HEK293 (cell line): ENCODE results near the gene COL9A3.

Source experiments
- CTCF ChIA-PET: fragments of 350-600 bp; formaldehyde crosslinking; extraction: SDS; loops from one replicate; lab custom pipeline; 2021; ENCODE audit warnings: antibody characterized with exemption; lab: Yijun Ruan, JAX
- POLR2A ChIA-PET: fragments of 300-600 bp; formaldehyde crosslinking; extraction: SDS; loops from one replicate; lab custom pipeline; 2020; ENCODE audit warnings: antibody characterized with exemption, inconsistent platforms; lab: Yijun Ruan, JAX
- H3K27ac ChIP-seq: fragments of 200-500 bp; sonication (Bioruptor generic); 2 replicates; pipeline ENCODE4 v1.5.1; 2014; ENCODE audit warnings: low read depth, low read length, control low read depth, inconsistent platforms; ENCODE audit errors: extremely low read depth
- H3K36me3 ChIP-seq, 2 experiments: fragments of 200-500 bp in 1 of 2; sonication (Bioruptor generic) in 1 of 2; 1 replicate in 1 of 2; 2 replicates in 1 of 2; pipeline ENCODE4 v1.5.1; 2014 to 2017; ENCODE audit warnings: inconsistent platforms in 2 of 2, low read length in 2 of 2; ENCODE audit not compliant: control insufficient read depth in 2 of 2, insufficient read depth in 1 of 2
- H3K4me1 ChIP-seq: fragments of 200-500 bp; sonication (Bioruptor generic); 2 replicates; pipeline ENCODE4 v1.5.1; 2014; ENCODE audit warnings: mild to moderate bottlenecking, low read length, inconsistent platforms; ENCODE audit not compliant: control insufficient read depth, insufficient read depth
- H3K4me3 ChIP-seq: 2 replicates; pipeline ENCODE4 v1.5.1; 2011; ENCODE audit warnings: low read depth, mild to moderate bottlenecking, control low read depth, low read length, moderate library complexity
- H3K9me3 ChIP-seq: fragments of 200-500 bp; sonication (Bioruptor generic); 2 replicates; pipeline ENCODE4 v1.5.1; 2014; ENCODE audit warnings: low read depth, low read length, inconsistent platforms; ENCODE audit not compliant: control insufficient read depth, insufficient read depth
- EGR2 ChIP-seq: fragments of 450-650 bp; formaldehyde crosslinking; IDR thresholded peaks from 2 replicates; pipeline ENCODE4 v1.5.1; 2016; ENCODE audit warnings: low read depth, missing biosample characterization, missing genetic modification characterization
- KLF8 ChIP-seq: fragments of 450-650 bp; formaldehyde crosslinking; IDR thresholded peaks from 2 replicates; pipeline ENCODE4 v1.5.1; 2016; ENCODE audit warnings: missing biosample characterization, missing genetic modification characterization
- KLF9 ChIP-seq: fragments of 450-650 bp; formaldehyde crosslinking; IDR thresholded peaks from 2 replicates; pipeline ENCODE4 v1.5.1; 2016; ENCODE audit warnings: missing biosample characterization, missing genetic modification characterization, low read depth
- TCF7L2 ChIP-seq: IDR thresholded peaks from 2 replicates; pipeline ENCODE4 v1.6.1; 2011; ENCODE audit warnings: low read depth, mild to moderate bottlenecking, inconsistent platforms, low read length, moderate library complexity, borderline replicate concordance
- YY2 ChIP-seq: fragments of 450-650 bp; formaldehyde crosslinking; IDR thresholded peaks from 2 replicates; pipeline ENCODE4 v1.5.1; 2016; ENCODE audit warnings: missing biosample characterization, missing genetic modification characterization
- ZBTB26 ChIP-seq: fragments of 450-650 bp; formaldehyde crosslinking; optimal IDR thresholded peaks from 2 replicates; pipeline ENCODE3; 2016; ENCODE audit warnings: missing biosample characterization, mild to moderate bottlenecking, missing genetic modification characterization
- ZBTB49 ChIP-seq: fragments of 450-650 bp; formaldehyde crosslinking; IDR thresholded peaks from 2 replicates; pipeline ENCODE4 v1.5.1; 2016; ENCODE audit warnings: missing biosample characterization, missing genetic modification characterization, low read depth
- ZBTB7A ChIP-seq: fragments of 450-650 bp; formaldehyde crosslinking; IDR thresholded peaks from 2 replicates; pipeline ENCODE4 v1.5.1; 2016; ENCODE audit warnings: low read depth, missing biosample characterization, missing genetic modification characterization
- ZNF112 ChIP-seq: fragments of 450-650 bp; formaldehyde crosslinking; IDR thresholded peaks from 2 replicates; pipeline ENCODE4 v1.5.0; 2017; ENCODE audit warnings: missing biosample characterization, missing genetic modification characterization
- ZNF138 ChIP-seq: fragments of 450-650 bp; formaldehyde crosslinking; IDR thresholded peaks from 2 replicates; pipeline ENCODE4 v1.5.1; 2016; ENCODE audit warnings: missing biosample characterization, missing genetic modification characterization, borderline replicate concordance
- ZNF146 ChIP-seq: fragments of 450-650 bp; formaldehyde crosslinking; IDR thresholded peaks from 2 replicates; pipeline ENCODE4 v1.5.1; 2016; ENCODE audit warnings: missing biosample characterization, missing genetic modification characterization
- ZNF221 ChIP-seq: fragments of 450-650 bp; formaldehyde crosslinking; IDR thresholded peaks from 2 replicates; pipeline ENCODE4 v1.5.1; 2017; ENCODE audit warnings: missing biosample characterization, missing genetic modification characterization, borderline replicate concordance
- ZNF23 ChIP-seq: fragments of 450-650 bp; formaldehyde crosslinking; IDR thresholded peaks from 2 replicates; pipeline ENCODE4 v1.5.1; 2016; ENCODE audit warnings: missing biosample characterization, missing genetic modification characterization, borderline replicate concordance
- ZNF394 ChIP-seq: fragments of 450-650 bp; formaldehyde crosslinking; IDR thresholded peaks from 2 replicates; pipeline ENCODE4 v1.5.1; 2016; ENCODE audit warnings: missing biosample characterization, missing genetic modification characterization, mild to moderate bottlenecking, moderate library complexity, borderline replicate concordance
- ZNF529 ChIP-seq: fragments of 450-650 bp; formaldehyde crosslinking; IDR thresholded peaks from 2 replicates; pipeline ENCODE4 v1.5.1; 2017; ENCODE audit warnings: missing genetic modification characterization, missing biosample characterization; ENCODE audit not compliant: insufficient replicate concordance
- ZNF548 ChIP-seq: fragments of 450-650 bp; formaldehyde crosslinking; IDR thresholded peaks from 2 replicates; pipeline ENCODE4 v1.5.1; 2016; ENCODE audit warnings: missing biosample characterization, missing genetic modification characterization
- ZNF561 ChIP-seq: fragments of 450-650 bp; IDR thresholded peaks from 2 replicates; pipeline ENCODE4 v1.5.1; 2018; ENCODE audit warnings: missing biosample characterization, missing genetic modification characterization, borderline replicate concordance
- ZNF596 ChIP-seq: fragments of 450-650 bp; IDR thresholded peaks from 2 replicates; pipeline ENCODE4 v1.5.0; 2018; ENCODE audit warnings: missing biosample characterization, mild to moderate bottlenecking, missing genetic modification characterization, moderate library complexity
- ZNF629 ChIP-seq: fragments of 450-650 bp; formaldehyde crosslinking; IDR thresholded peaks from 2 replicates; pipeline ENCODE4 v1.5.1; 2017; ENCODE audit warnings: missing biosample characterization, missing genetic modification characterization
- ZNF660 ChIP-seq: fragments of 450-650 bp; IDR thresholded peaks from 2 replicates; pipeline ENCODE4 v1.5.1; 2018; ENCODE audit warnings: missing biosample characterization, mild to moderate bottlenecking, missing genetic modification characterization
- ZNF791 ChIP-seq: fragments of 450-650 bp; formaldehyde crosslinking; IDR thresholded peaks from 2 replicates; pipeline ENCODE4 v1.5.1; 2016; ENCODE audit warnings: missing biosample characterization, missing genetic modification characterization
- ZSCAN18 ChIP-seq: fragments of 450-650 bp; formaldehyde crosslinking; IDR thresholded peaks from 2 replicates; pipeline ENCODE4 v1.5.1; 2016; ENCODE audit warnings: missing biosample characterization, missing genetic modification characterization

Gene COL9A3

GRCh38 chr20:62772103-62772611 is 44.7 kb upstream of the COL9A3 start (continued):
- TF ChIP-seq ZNF561 = no peak
- TF ChIP-seq KLF9 = no peak
- TF ChIP-seq ZNF23 (tag by site-specific recombination) = no peak
- TF ChIP-seq TCF7L2 = no peak
- TF ChIP-seq ZBTB7A = no peak

GRCh38 chr20:62772619-62772989 is 44.2 kb upstream of the COL9A3 start:
- no peak for TF ChIP-seq ZNF629 (tag by site-specific recombination)
- no peak for TF ChIP-seq KLF8
- no peak for TF ChIP-seq ZBTB49 (tag by site-specific recombination)
- TF ChIP-seq ZNF596 (tag by site-specific recombination) = no peak
- no peak for TF ChIP-seq ZBTB26
- TF ChIP-seq KLF9 = no peak
- TF ChIP-seq ZNF660 (tag by site-specific recombination) = no peak
- no peak for TF ChIP-seq ZNF138 (tag by site-specific recombination)
- TF ChIP-seq EGR2 (tag by site-specific recombination) = no peak
- TF ChIP-seq ZNF146 (tag by site-specific recombination) = no peak
- no peak for TF ChIP-seq ZNF112 (tag by site-specific recombination)
- TF ChIP-seq ZNF548 (tag by site-specific recombination) = no peak
- no peak for TF ChIP-seq YY2 (tag by site-specific recombination)
- no peak for TF ChIP-seq ZNF221 (tag by site-specific recombination)
- TF ChIP-seq ZNF529 = no peak
- no peak for TF ChIP-seq ZNF394
- no peak for TF ChIP-seq ZNF791 (tag by site-specific recombination)
- no peak for TF ChIP-seq ZNF561
- TF ChIP-seq ZSCAN18 (tag by site-specific recombination) = no peak
- Histone ChIP-seq H3K4me1 (0 out of 2 replicates have a peak, but pooled peaks cover 3% of the 10 kb centered on the region), H3K4me3 (no peak overlapping the region), H3K9me3 (no peaks in the 10 kb centered on the region), H3K27ac (no peak overlapping the region), H3K36me3 (no peaks in the 10 kb centered on the region)
- ChIA-PET CTCF (interaction anchor here (1.3 to 2.1 kb wide), 3 partner anchors 19 to 105 kb away, joined by 3 to 10 read pairs (median 4); no protein-coding TSS in a partner anchor), POLR2A (no interaction called here)
